K562 (cell line): ENCODE results near the gene LRP1-AS. TPM values are rescaled to one million over a fixed set of nuclear protein-coding genes. Genes with fewer than 3 reads are reported as not detected.

Experiments
- ESRRA ChIP-seq: fragments of 450-650 bp; IDR thresholded peaks from 2 replicates; pipeline ENCODE4 v1.6.1; 2014; ENCODE audit warnings: low read depth, mild to moderate bottlenecking, moderate library complexity, borderline replicate concordance
- FUS ChIP-seq: fragments of 200-400 bp; formaldehyde crosslinking; optimal IDR thresholded peaks from 2 replicates; pipeline ENCODE3; 2017; ENCODE audit warnings: low read depth, low read length
- HMG20B ChIP-seq: fragments of 250-450 bp; sonication (Bioruptor Pico); IDR thresholded peaks from 2 replicates; pipeline ENCODE4 v1.5.0; 2021; ENCODE audit warnings: mild to moderate bottlenecking
- IFI16 ChIP-seq: fragments of 250-450 bp; sonication (Bioruptor Pico); IDR thresholded peaks from 2 replicates; pipeline ENCODE4 v2.1.2; 2022; ENCODE audit warnings: mild to moderate bottlenecking, inconsistent platforms
- ILF3 ChIP-seq: fragments of 450-650 bp; IDR thresholded peaks from 2 replicates; pipeline ENCODE4 v1.6.1; 2018; ENCODE audit warnings: antibody characterized with exemption, mild to moderate bottlenecking, moderate library complexity, borderline replicate concordance
- NFRKB ChIP-seq: fragments of 450-650 bp; IDR thresholded peaks from 2 replicates; pipeline ENCODE4 v1.6.1; 2016; ENCODE audit warnings: low read depth
- POLR2AphosphoS2 ChIP-seq: IDR thresholded peaks from 2 replicates; pipeline ENCODE4 v1.6.1; 2012; ENCODE audit warnings: low read length, improper control_type of control experiment
- PTTG1 ChIP-seq: fragments of 450-650 bp; IDR thresholded peaks from 2 replicates; pipeline ENCODE4 v1.6.1; 2016; ENCODE audit warnings: low read depth, mild to moderate bottlenecking, missing genetic modification characterization, missing compliant biosample characterization
- SMAD4 ChIP-seq: fragments of 250-450 bp; sonication (Bioruptor Pico); conservative IDR thresholded peaks from 2 replicates; pipeline ENCODE4 v1.8.0; 2021; ENCODE audit warnings: inconsistent platforms, mild to moderate bottlenecking, moderate library complexity
- SRSF3 ChIP-seq: fragments of 200-400 bp; formaldehyde crosslinking; IDR thresholded peaks from 2 replicates; pipeline ENCODE4 v1.6.1; 2016; ENCODE audit warnings: mild to moderate bottlenecking, low read length, moderate library complexity; ENCODE audit not compliant: insufficient read depth
- ZBTB8A ChIP-seq: fragments of 450-650 bp; IDR thresholded peaks from 2 replicates; pipeline ENCODE4 v1.6.1; 2018; ENCODE audit warnings: mild to moderate bottlenecking, moderate library complexity; ENCODE audit not compliant: partially characterized antibody
- ZBTB9 ChIP-seq: fragments of 450-650 bp; formaldehyde crosslinking; IDR thresholded peaks from 2 replicates; pipeline ENCODE4 v1.4.0; 2020; ENCODE audit warnings: mild to moderate bottlenecking, moderate library complexity
- ZKSCAN3 ChIP-seq: fragments of 250-450 bp; sonication (Bioruptor Pico); IDR thresholded peaks from 2 replicates; pipeline ENCODE4 v1.4.0; 2020
- polyA plus RNA-seq, 8 experiments: library from polyadenylated mRNA; depleted of rRNA in 4 of 8; stranded (reverse) in 5 of 8; unstranded in 3 of 8; fragments of >200 nt; fragmentation: Nextera tagmentation in 2 of 8; fragmentation: Illumina TruSeq in 1 of 8; extraction: Ambion mirVana in 2 of 8; extraction: Trizol in 1 of 8; gene quantifications; 2 replicates each; pipeline versions ENCODE4 v1.2.1 to v1.2.3, GENCODE V29; 2011 to 2014; ENCODE audit warnings: inconsistent platforms in 1 of 8, missing spikeins in 1 of 8
- total RNA-seq, 7 experiments: library from RNA; depleted of rRNA in 6 of 7; stranded (reverse); fragments of >200 nt in 6 of 7; fragmentation: Illumina TruSeq in 2 of 7; extraction: Trizol in 2 of 7; gene quantifications; 2 replicates each; pipeline versions ENCODE4 v1.2.1 to v1.2.3, GENCODE V29; 2011 to 2021; ENCODE audit warnings: low replicate concordance in 1 of 7
- TF ChIP-seq, protein P1 (sequence below): fragments of 450-650 bp; IDR thresholded peaks from 2 replicates; pipeline ENCODE4 v1.7.1; 2018; ENCODE audit warnings: mild to moderate bottlenecking, low read depth; ENCODE audit not compliant: partially characterized antibody
- TF ChIP-seq, protein P2 (sequence below): sonication (generic); formaldehyde crosslinking; IDR thresholded peaks from 2 replicates; pipeline ENCODE4 v1.8.0; 2022; ENCODE audit warnings: mild to moderate bottlenecking, missing genetic modification reagents
- TF ChIP-seq, protein P3 (sequence below): sonication (generic); formaldehyde crosslinking; IDR thresholded peaks from 2 replicates; pipeline ENCODE4 v1.8.0; 2022; ENCODE audit warnings: missing genetic modification reagents, mild to moderate bottlenecking, moderate library complexity, borderline replicate concordance
- TF ChIP-seq, protein P4 (sequence below): fragments of 250-450 bp; sonication (Bioruptor Pico); IDR thresholded peaks from 2 replicates; pipeline ENCODE4 v1.5.0; 2020; ENCODE audit warnings: mild to moderate bottlenecking

LRP1-AS gene
- total and polyA plus RNA-seq, 9 of the 15 experiments (the other 6 are each of a cell fraction or from before 2014, with no cell fraction given) = not detected

GRCh38 chr12:57116580-57117281 lies 30.7 kb downstream of the LRP1-AS start (continued):
- TF ChIP-seq, protein P1, sequence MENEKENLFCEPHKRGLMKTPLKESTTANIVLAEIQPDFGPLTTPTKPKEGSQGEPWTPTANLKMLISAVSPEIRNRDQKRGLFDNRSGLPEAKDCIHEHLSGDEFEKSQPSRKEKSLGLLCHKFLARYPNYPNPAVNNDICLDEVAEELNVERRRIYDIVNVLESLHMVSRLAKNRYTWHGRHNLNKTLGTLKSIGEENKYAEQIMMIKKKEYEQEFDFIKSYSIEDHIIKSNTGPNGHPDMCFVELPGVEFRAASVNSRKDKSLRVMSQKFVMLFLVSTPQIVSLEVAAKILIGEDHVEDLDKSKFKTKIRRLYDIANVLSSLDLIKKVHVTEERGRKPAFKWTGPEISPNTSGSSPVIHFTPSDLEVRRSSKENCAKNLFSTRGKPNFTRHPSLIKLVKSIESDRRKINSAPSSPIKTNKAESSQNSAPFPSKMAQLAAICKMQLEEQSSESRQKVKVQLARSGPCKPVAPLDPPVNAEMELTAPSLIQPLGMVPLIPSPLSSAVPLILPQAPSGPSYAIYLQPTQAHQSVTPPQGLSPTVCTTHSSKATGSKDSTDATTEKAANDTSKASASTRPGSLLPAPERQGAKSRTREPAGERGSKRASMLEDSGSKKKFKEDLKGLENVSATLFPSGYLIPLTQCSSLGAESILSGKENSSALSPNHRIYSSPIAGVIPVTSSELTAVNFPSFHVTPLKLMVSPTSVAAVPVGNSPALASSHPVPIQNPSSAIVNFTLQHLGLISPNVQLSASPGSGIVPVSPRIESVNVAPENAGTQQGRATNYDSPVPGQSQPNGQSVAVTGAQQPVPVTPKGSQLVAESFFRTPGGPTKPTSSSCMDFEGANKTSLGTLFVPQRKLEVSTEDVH = no peak
- no peak for TF ChIP-seq ZBTB9 (CRISPR knock-in tag)
- no peak for TF ChIP-seq NFRKB
- TF ChIP-seq, protein P2, sequence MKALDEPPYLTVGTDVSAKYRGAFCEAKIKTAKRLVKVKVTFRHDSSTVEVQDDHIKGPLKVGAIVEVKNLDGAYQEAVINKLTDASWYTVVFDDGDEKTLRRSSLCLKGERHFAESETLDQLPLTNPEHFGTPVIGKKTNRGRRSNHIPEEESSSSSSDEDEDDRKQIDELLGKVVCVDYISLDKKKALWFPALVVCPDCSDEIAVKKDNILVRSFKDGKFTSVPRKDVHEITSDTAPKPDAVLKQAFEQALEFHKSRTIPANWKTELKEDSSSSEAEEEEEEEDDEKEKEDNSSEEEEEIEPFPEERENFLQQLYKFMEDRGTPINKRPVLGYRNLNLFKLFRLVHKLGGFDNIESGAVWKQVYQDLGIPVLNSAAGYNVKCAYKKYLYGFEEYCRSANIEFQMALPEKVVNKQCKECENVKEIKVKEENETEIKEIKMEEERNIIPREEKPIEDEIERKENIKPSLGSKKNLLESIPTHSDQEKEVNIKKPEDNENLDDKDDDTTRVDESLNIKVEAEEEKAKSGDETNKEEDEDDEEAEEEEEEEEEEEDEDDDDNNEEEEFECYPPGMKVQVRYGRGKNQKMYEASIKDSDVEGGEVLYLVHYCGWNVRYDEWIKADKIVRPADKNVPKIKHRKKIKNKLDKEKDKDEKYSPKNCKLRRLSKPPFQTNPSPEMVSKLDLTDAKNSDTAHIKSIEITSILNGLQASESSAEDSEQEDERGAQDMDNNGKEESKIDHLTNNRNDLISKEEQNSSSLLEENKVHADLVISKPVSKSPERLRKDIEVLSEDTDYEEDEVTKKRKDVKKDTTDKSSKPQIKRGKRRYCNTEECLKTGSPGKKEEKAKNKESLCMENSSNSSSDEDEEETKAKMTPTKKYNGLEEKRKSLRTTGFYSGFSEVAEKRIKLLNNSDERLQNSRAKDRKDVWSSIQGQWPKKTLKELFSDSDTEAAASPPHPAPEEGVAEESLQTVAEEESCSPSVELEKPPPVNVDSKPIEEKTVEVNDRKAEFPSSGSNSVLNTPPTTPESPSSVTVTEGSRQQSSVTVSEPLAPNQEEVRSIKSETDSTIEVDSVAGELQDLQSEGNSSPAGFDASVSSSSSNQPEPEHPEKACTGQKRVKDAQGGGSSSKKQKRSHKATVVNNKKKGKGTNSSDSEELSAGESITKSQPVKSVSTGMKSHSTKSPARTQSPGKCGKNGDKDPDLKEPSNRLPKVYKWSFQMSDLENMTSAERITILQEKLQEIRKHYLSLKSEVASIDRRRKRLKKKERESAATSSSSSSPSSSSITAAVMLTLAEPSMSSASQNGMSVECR = no peak
- TF ChIP-seq SMAD4 (CRISPR knock-in tag) = no peak
- TF ChIP-seq, protein P3, sequence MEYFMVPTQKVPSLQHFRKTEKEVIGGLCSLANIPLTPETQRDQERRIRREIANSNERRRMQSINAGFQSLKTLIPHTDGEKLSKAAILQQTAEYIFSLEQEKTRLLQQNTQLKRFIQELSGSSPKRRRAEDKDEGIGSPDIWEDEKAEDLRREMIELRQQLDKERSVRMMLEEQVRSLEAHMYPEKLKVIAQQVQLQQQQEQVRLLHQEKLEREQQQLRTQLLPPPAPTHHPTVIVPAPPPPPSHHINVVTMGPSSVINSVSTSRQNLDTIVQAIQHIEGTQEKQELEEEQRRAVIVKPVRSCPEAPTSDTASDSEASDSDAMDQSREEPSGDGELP (CRISPR knock-in tag) = no peak; the same call in 1 of the 2 replicates
- TF ChIP-seq, protein P4, sequence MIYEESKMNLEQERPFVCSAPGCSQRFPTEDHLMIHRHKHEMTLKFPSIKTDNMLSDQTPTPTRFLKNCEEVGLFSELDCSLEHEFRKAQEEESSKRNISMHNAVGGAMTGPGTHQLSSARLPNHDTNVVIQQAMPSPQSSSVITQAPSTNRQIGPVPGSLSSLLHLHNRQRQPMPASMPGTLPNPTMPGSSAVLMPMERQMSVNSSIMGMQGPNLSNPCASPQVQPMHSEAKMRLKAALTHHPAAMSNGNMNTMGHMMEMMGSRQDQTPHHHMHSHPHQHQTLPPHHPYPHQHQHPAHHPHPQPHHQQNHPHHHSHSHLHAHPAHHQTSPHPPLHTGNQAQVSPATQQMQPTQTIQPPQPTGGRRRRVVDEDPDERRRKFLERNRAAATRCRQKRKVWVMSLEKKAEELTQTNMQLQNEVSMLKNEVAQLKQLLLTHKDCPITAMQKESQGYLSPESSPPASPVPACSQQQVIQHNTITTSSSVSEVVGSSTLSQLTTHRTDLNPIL (CRISPR knock-in tag) = no peak
- no peak for TF ChIP-seq ZKSCAN3 (CRISPR knock-in tag)
- no peak for TF ChIP-seq ZBTB8A
- TF ChIP-seq FUS = no peak
- TF ChIP-seq POLR2AphosphoS2 = no peak
- no peak for TF ChIP-seq SRSF3
- TF ChIP-seq ESRRA = peak; percentile 58; the same call in 1 of the 2 replicates
- no peak for TF ChIP-seq PTTG1 (tag)
- no peak for TF ChIP-seq IFI16 (CRISPR knock-in tag)
- TF ChIP-seq HMG20B = no peak
- no peak for TF ChIP-seq ILF3
